Upper lobe of left lung (tissue), 6 donors: ENCODE results near the gene KRTAP22-1. TPM values are rescaled to one million over a fixed set of nuclear protein-coding genes. Genes with fewer than 3 reads are reported as not detected.

Source experiments
- ATAC-seq, 2 donors: fragments of 200-7000 bp; cut with Tn5 transposase; one replicate each; pipeline ENCODE4 v1.9.1; 2022; ENCODE audit warnings: mild to moderate bottlenecking in 2 of 2, moderate library complexity in 2 of 2; ENCODE audit not compliant: low FRiP score in 2 of 2
- DNase-seq, 2 donors: peaks; one replicate each; pipeline ENCODE4 v3.0.0-alpha.2; 2019 to 2020
- H3K27ac ChIP-seq, 4 donors: fragments of 200-600 bp; sonication (generic); one replicate each; pipeline ENCODE4 v1.5.1; 2016 to 2019
- H3K27me3 ChIP-seq, 4 donors: fragments of 200-600 bp; sonication (generic); one replicate each; pipeline ENCODE4 v1.5.1; 2017 to 2019
- H3K36me3 ChIP-seq, 4 donors: fragments of 200-600 bp; sonication (generic); one replicate each; pipeline ENCODE4 v1.5.1; 2016 to 2019
- H3K4me1 ChIP-seq, 4 donors: fragments of 200-600 bp; sonication (generic); one replicate each; pipeline ENCODE4 v1.5.1; 2018 to 2019
- H3K4me3 ChIP-seq, 4 donors: fragments of 200-600 bp; sonication (generic); one replicate each; pipeline ENCODE4 v1.5.1; 2017 to 2019; ENCODE audit warnings: mild to moderate bottlenecking in 2 of 4, moderate library complexity in 1 of 4
- H3K9me3 ChIP-seq, 4 donors: fragments of 200-600 bp; sonication (generic); one replicate each; pipeline ENCODE4 v1.5.1; 2018 to 2019
- EP300 ChIP-seq, 4 donors: sonication (generic); formaldehyde crosslinking; IDR thresholded peaks; one replicate each; pipeline ENCODE4 v1.5.1; 2017; ENCODE audit warnings: antibody characterized with exemption in 4 of 4, control low read depth in 2 of 4
- POLR2A ChIP-seq, 4 donors: fragments of 450-650 bp; IDR thresholded peaks; one replicate each; pipeline ENCODE4 v1.5.1; 2016 to 2017; ENCODE audit warnings: antibody characterized with exemption in 4 of 4, mild to moderate bottlenecking in 2 of 4
- POLR2AphosphoS5 ChIP-seq, 2 donors: sonication (generic); formaldehyde crosslinking; IDR thresholded peaks; one replicate each; pipeline ENCODE4 v1.5.1; 2017; ENCODE audit warnings: antibody characterized with exemption in 2 of 2
- WGBS, 2 donors: methylation state at CpG; one replicate each; pipeline ENCODE4 v1.1.5; 2017 to 2018; 5-methylcytosine and 5-hydroxymethylcytosine counted together
- total RNA-seq, 6 donors: library from RNA; depleted of rRNA in 4 of 6; stranded (reverse); fragments of >200 nt in 4 of 6; gene quantifications; one replicate each; pipeline versions ENCODE4 v1.1.0 to v1.2.1, GENCODE V29; 2016 to 2021
- TF ChIP-seq, protein P1 (sequence below), 6 experiments: fragments of 450-650 bp in 4 of 6; fragments of 200-600 bp in 2 of 6; sonication (generic) in 2 of 6; IDR thresholded peaks; one replicate each; pipeline ENCODE4 v1.5.1; 2016 to 2019; ENCODE audit warnings: antibody characterized with exemption in 6 of 6
- donor health status: DM: no; HTN: no; CAD: no; lungs with moderate emphysema.
- donor health status: DM: no; HTN: yes; CAD: no; lungs with severe emphysema.

The KRTAP22-1 gene
- total RNA-seq, 6 donors from 2014 or later: not detected

- H3K4me1 ChIP-seq: no peaks in the 10 kb centered on the region
- H3K9me3 ChIP-seq: no peaks in the 10 kb centered on the region
- H3K27ac ChIP-seq: no peak overlapping the region
- DNase-seq (no peak), ATAC-seq (no peak)
- H3K36me3 ChIP-seq: no peaks in the 10 kb centered on the region
- H3K4me3 ChIP-seq: no peak overlapping the region
- WGBS, 2 donors: 55 to 78% methylated on average over 6 of the region's 6 CpGs
- TF ChIP-seq POLR2AphosphoS5 (IDR thresholded peaks at IDR 0.05) (no peak), EP300 (IDR thresholded peaks at IDR 0.05) (no peak), POLR2A (IDR thresholded peaks at IDR 0.05) (no peak)
- TF ChIP-seq, protein P1, sequence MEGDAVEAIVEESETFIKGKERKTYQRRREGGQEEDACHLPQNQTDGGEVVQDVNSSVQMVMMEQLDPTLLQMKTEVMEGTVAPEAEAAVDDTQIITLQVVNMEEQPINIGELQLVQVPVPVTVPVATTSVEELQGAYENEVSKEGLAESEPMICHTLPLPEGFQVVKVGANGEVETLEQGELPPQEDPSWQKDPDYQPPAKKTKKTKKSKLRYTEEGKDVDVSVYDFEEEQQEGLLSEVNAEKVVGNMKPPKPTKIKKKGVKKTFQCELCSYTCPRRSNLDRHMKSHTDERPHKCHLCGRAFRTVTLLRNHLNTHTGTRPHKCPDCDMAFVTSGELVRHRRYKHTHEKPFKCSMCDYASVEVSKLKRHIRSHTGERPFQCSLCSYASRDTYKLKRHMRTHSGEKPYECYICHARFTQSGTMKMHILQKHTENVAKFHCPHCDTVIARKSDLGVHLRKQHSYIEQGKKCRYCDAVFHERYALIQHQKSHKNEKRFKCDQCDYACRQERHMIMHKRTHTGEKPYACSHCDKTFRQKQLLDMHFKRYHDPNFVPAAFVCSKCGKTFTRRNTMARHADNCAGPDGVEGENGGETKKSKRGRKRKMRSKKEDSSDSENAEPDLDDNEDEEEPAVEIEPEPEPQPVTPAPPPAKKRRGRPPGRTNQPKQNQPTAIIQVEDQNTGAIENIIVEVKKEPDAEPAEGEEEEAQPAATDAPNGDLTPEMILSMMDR (IDR thresholded peaks at IDR 0.05): no peak
- H3K27me3 ChIP-seq: no peaks in the 10 kb centered on the region
These were observed 37.8 kb upstream of the KRTAP22-1 start for GRCh38 chr21:30563072-30563471.

DNA sequence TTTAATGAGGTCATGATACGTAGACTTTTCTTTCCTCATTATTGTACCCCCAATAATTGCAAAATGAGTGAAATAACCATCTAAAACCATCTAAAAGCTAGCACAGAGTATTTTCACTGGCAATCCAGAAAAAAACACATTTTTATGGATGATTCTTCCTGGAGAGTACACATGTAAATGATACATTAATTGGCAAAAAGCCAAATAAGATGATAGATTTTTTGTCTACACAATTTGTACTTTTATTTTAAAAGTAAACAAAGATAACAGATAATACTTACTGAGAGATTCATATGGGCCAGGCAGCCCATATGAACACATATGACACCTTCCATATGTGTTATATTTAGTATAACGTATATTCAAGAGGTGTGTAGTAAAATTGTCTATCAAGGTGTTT is 37.3 kb upstream of the KRTAP22-1 start:
- Histone ChIP-seq H3K4me1 (no peaks in the 10 kb centered on the region), H3K27ac (no peak overlapping the region), H3K27me3 (no peaks in the 10 kb centered on the region), H3K36me3 (no peaks in the 10 kb centered on the region), H3K9me3 (no peaks in the 10 kb centered on the region), H3K4me3 (no peak overlapping the region)
- no peak for ATAC-seq
- TF ChIP-seq POLR2AphosphoS5 (IDR thresholded peaks at IDR 0.05) (no peak), EP300 (IDR thresholded peaks at IDR 0.05) (no peak), POLR2A (IDR thresholded peaks at IDR 0.05) (no peak)
- TF ChIP-seq, protein P1 (IDR thresholded peaks at IDR 0.05): no peak
- 81 to 85% methylated on average over 2 of the region's 2 CpGs for WGBS, 2 donors
- no peak for DNase-seq

GRCh38 chr21:30567617-30568016 is 33.3 kb upstream of the KRTAP22-1 start:
- DNase-seq (no peak), ATAC-seq (no peak)
- Histone ChIP-seq H3K27ac (no peak overlapping the region), H3K4me1 (no peaks in the 10 kb centered on the region), H3K36me3 (no peaks in the 10 kb centered on the region), H3K4me3 (no peak overlapping the region), H3K27me3 (no peaks in the 10 kb centered on the region), H3K9me3 (no peaks in the 10 kb centered on the region)
- no peak for TF ChIP-seq POLR2A (IDR thresholded peaks at IDR 0.05)
- TF ChIP-seq, protein P1 (IDR thresholded peaks at IDR 0.05): no peak
- TF ChIP-seq POLR2AphosphoS5 (IDR thresholded peaks at IDR 0.05): no peak
- no peak for TF ChIP-seq EP300 (IDR thresholded peaks at IDR 0.05)

- H3K27me3 ChIP-seq: no peaks in the 10 kb centered on the region
These were observed 23.1 kb upstream of the KRTAP22-1 start for GRCh38 chr21:30577766-30578165.

GRCh38 chr21:30579346-30579745 is 21.5 kb upstream of the KRTAP22-1 start:
- no peak overlapping the region for H3K4me3 ChIP-seq
- H3K27ac ChIP-seq: no peak overlapping the region
- ATAC-seq (no peak), DNase-seq (no peak)
- no peaks in the 10 kb centered on the region for H3K36me3 ChIP-seq
- H3K9me3 ChIP-seq: no peaks in the 10 kb centered on the region
- H3K27me3 ChIP-seq: no peaks in the 10 kb centered on the region
- 54 to 64% methylated on average over 1 of the region's 1 CpG for WGBS, 2 donors
- H3K4me1 ChIP-seq: no peaks in the 10 kb centered on the region
- TF ChIP-seq EP300 (IDR thresholded peaks at IDR 0.05): no peak
- TF ChIP-seq, protein P1 (IDR thresholded peaks at IDR 0.05): no peak
- no peak for TF ChIP-seq POLR2A (IDR thresholded peaks at IDR 0.05)
- TF ChIP-seq POLR2AphosphoS5 (IDR thresholded peaks at IDR 0.05): no peak

More at GRCh38 chr21:30577766-30578165, 23.1 kb upstream of the KRTAP22-1 start:
- H3K27ac ChIP-seq: no peak overlapping the region
- TF ChIP-seq, protein P1 (IDR thresholded peaks at IDR 0.05): no peak
- TF ChIP-seq EP300 (IDR thresholded peaks at IDR 0.05): no peak
- TF ChIP-seq POLR2AphosphoS5 (IDR thresholded peaks at IDR 0.05): no peak
- no peak for TF ChIP-seq POLR2A (IDR thresholded peaks at IDR 0.05)
- H3K4me3 ChIP-seq: no peak overlapping the region
- H3K36me3 ChIP-seq: no peaks in the 10 kb centered on the region
- H3K4me1 ChIP-seq: no peaks in the 10 kb centered on the region
- no peaks in the 10 kb centered on the region for H3K9me3 ChIP-seq
- DNase-seq (no peak), ATAC-seq (no peak)
